Neural progenitor cell (in vitro differentiated cells): ENCODE results near the gene PCDH9. TPM values are rescaled to one million over a fixed set of nuclear protein-coding genes. Genes with fewer than 3 reads are reported as not detected.

ENCODE experiments used
- DNase-seq: peaks from one replicate; pipeline ENCODE4 v3.0.0-alpha.2; 2016; ENCODE audit warnings: low spot score
- H2AFZ ChIP-seq: fragments of 200-600 bp; sonication (generic); replicated peaks from 2 replicates; pipeline ENCODE4 v1.6.1; 2016; ENCODE audit warnings: antibody characterized with exemption
- H3F3A ChIP-seq: fragments of 200-600 bp; sonication (generic); 2 replicates; pipeline ENCODE4 v1.6.1; 2016; ENCODE audit warnings: antibody characterized with exemption, low read depth
- H3K27ac ChIP-seq: fragments of 200-600 bp; sonication (generic); 2 replicates; pipeline ENCODE4 v1.5.1; 2016; ENCODE audit warnings: mild to moderate bottlenecking
- H3K27me3 ChIP-seq: fragments of 200-600 bp; sonication (generic); 2 replicates; pipeline ENCODE4 v1.6.1; 2016; ENCODE audit warnings: mild to moderate bottlenecking, moderate library complexity
- H3K36me3 ChIP-seq: fragments of 200-600 bp; sonication (generic); 2 replicates; pipeline ENCODE4 v1.5.1; 2016
- H3K4me1 ChIP-seq: fragments of 200-600 bp; sonication (generic); 2 replicates; pipeline ENCODE4 v1.6.1; 2016; ENCODE audit warnings: mixed run types
- H3K4me2 ChIP-seq: fragments of 200-600 bp; sonication (generic); 2 replicates; pipeline ENCODE4 v1.6.1; 2016
- H3K4me3 ChIP-seq: fragments of 200-600 bp; sonication (generic); 2 replicates; pipeline ENCODE4 v1.5.1; 2016
- H3K79me2 ChIP-seq: fragments of 200-600 bp; sonication (generic); 2 replicates; pipeline ENCODE4 v1.6.1; 2016; ENCODE audit warnings: low read depth
- H3K9ac ChIP-seq: fragments of 200-600 bp; sonication (generic); 2 replicates; pipeline ENCODE4 v1.6.1; 2016
- H3K9me3 ChIP-seq: fragments of 200-600 bp; sonication (generic); 2 replicates; pipeline ENCODE4 v1.5.1; 2016; ENCODE audit warnings: low read depth
- H4K20me1 ChIP-seq: fragments of 200-600 bp; sonication (generic); 2 replicates; pipeline ENCODE4 v1.6.1; 2016; ENCODE audit warnings: low read depth
- H3K27ac Mint-ChIP-seq: 3 replicates; pipeline ENCODE4 v1.8.0; 2021; ENCODE audit warnings: mixed read lengths
- H3K27me3 Mint-ChIP-seq: 2 replicates; pipeline ENCODE4 v1.8.0; 2022; ENCODE audit warnings: low read depth, mild to moderate bottlenecking, inconsistent platforms, moderate library complexity, mixed read lengths; ENCODE audit not compliant: insufficient read depth
- H3K36me3 Mint-ChIP-seq: 3 replicates; pipeline ENCODE4 v1.8.0; 2021; ENCODE audit warnings: mixed read lengths
- H3K4me1 Mint-ChIP-seq: 3 replicates; pipeline ENCODE4 v1.8.0; 2021; ENCODE audit warnings: mixed read lengths
- H3K4me3 Mint-ChIP-seq: 3 replicates; pipeline ENCODE4 v1.8.0; 2021; ENCODE audit warnings: mild to moderate bottlenecking, moderate library complexity, mixed read lengths
- H3K9me3 Mint-ChIP-seq: 3 replicates; pipeline ENCODE4 v1.8.0; 2020; ENCODE audit warnings: mixed read lengths
- EZH2 ChIP-seq: fragments of 200-600 bp; sonication (generic); IDR thresholded peaks from 2 replicates; pipeline ENCODE4 v1.6.1; 2017; ENCODE audit warnings: antibody characterized with exemption, mild to moderate bottlenecking, moderate library complexity
- EZH2phosphoT487 ChIP-seq: fragments of 200-600 bp; sonication (generic); IDR thresholded peaks from 2 replicates; pipeline ENCODE4 v1.6.1; 2017; ENCODE audit warnings: antibody characterized with exemption
- total RNA-seq: library from RNA; depleted of rRNA; stranded (reverse); fragments of >200 nt; gene quantifications from 2 replicates; pipeline ENCODE4 v1.2.3, GENCODE V29; 2015; ENCODE audit warnings: low replicate concordance
- TF ChIP-seq, protein P1 (sequence below): fragments of 200-600 bp; sonication (generic); IDR thresholded peaks from 2 replicates; pipeline ENCODE4 v1.5.1; 2017; ENCODE audit warnings: antibody characterized with exemption, mild to moderate bottlenecking

The PCDH9 gene
- total RNA-seq, 1 donor from 2014 or later: 0.24 TPM

DNA sequence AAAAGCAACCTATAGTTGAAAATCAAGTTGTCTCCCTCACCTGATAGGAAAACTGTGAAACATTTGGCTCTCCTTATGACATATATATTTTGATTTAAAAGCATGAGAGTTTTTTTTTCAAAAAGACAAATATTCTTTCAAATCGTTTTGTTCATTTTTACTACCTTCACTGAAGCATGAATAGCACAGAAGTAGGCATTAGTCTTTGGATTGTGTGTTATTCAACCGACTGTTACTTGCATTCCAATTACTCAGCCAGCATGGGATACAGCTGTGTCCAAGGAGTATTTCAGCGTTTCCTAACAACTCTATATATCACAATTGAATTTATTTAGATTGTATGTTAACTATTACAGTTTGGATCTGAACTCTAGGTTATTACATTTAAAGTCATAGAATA, 135.2 kb downstream of the PCDH9 start:
- no peak overlapping the region for H3K27ac Mint-ChIP-seq
- Histone ChIP-seq H3K27me3 (no peaks in the 10 kb centered on the region), H3K4me3 (no peak overlapping the region), H3K79me2 (no peaks in the 10 kb centered on the region), H3K9ac (no peak overlapping the region), H3K4me1 (no peaks in the 10 kb centered on the region), H3K36me3 (no peaks in the 10 kb centered on the region), H3F3A (no peaks in the 10 kb centered on the region), H4K20me1 (no peaks in the 10 kb centered on the region), H3K27ac (no peak overlapping the region), H3K9me3 (no peaks in the 10 kb centered on the region), H2AFZ (no peak overlapping the region), H3K4me2 (no peak overlapping the region)
- no peak for DNase-seq
- TF ChIP-seq, protein P1, sequence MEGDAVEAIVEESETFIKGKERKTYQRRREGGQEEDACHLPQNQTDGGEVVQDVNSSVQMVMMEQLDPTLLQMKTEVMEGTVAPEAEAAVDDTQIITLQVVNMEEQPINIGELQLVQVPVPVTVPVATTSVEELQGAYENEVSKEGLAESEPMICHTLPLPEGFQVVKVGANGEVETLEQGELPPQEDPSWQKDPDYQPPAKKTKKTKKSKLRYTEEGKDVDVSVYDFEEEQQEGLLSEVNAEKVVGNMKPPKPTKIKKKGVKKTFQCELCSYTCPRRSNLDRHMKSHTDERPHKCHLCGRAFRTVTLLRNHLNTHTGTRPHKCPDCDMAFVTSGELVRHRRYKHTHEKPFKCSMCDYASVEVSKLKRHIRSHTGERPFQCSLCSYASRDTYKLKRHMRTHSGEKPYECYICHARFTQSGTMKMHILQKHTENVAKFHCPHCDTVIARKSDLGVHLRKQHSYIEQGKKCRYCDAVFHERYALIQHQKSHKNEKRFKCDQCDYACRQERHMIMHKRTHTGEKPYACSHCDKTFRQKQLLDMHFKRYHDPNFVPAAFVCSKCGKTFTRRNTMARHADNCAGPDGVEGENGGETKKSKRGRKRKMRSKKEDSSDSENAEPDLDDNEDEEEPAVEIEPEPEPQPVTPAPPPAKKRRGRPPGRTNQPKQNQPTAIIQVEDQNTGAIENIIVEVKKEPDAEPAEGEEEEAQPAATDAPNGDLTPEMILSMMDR: no peak
- TF ChIP-seq EZH2: no peak
- TF ChIP-seq EZH2phosphoT487: no peak
- H3K36me3 Mint-ChIP-seq: no peaks in the 10 kb centered on the region
- H3K4me1 Mint-ChIP-seq: peaks cover 10% of the 10 kb centered on the region
- no peaks in the 10 kb centered on the region for H3K9me3 Mint-ChIP-seq
- no peaks in the 10 kb centered on the region for H3K27me3 Mint-ChIP-seq
- no peak overlapping the region for H3K4me3 Mint-ChIP-seq

DNA sequence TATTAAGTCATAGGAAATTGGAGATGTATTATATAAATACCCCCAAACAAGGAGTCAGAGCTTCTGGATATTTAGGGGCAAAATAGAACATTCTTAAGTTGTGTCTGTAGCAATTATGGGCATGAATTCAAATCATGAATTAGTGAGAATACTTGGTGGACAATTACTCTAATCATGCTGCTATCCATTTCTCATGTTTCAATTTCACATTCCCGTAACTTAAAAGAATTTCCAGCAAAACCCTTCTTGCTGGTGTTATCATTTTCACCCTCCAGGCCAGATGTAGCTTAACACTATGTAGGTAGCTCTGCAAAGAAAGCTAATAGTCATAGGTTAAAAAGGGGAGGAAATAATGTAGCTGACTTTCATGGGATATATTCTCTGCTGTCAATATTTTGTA, 136.1 kb downstream of the PCDH9 start:
- Mint-ChIP-seq H3K36me3 (no peaks in the 10 kb centered on the region), H3K9me3 (no peaks in the 10 kb centered on the region), H3K27me3 (no peaks in the 10 kb centered on the region), H3K4me1 (peaks cover 6% of the 10 kb centered on the region), H3K4me3 (no peak overlapping the region), H3K27ac (no peak overlapping the region)
- H2AFZ ChIP-seq: peak overlapping the region; percentile 34
- H3K4me3 ChIP-seq: no peak overlapping the region
- no peak for DNase-seq
- no peaks in the 10 kb centered on the region for H3K27me3 ChIP-seq
- no peaks in the 10 kb centered on the region for H4K20me1 ChIP-seq
- H3K9ac ChIP-seq: no peak overlapping the region
- TF ChIP-seq EZH2 (no peak), EZH2phosphoT487 (no peak)
- TF ChIP-seq, protein P1: no peak
- no peak overlapping the region for H3K4me2 ChIP-seq
- H3K9me3 ChIP-seq: no peaks in the 10 kb centered on the region
- no peaks in the 10 kb centered on the region for H3K4me1 ChIP-seq
- H3K27ac ChIP-seq: no peak overlapping the region
- H3F3A ChIP-seq: no peaks in the 10 kb centered on the region
- no peaks in the 10 kb centered on the region for H3K79me2 ChIP-seq
- no peaks in the 10 kb centered on the region for H3K36me3 ChIP-seq

DNA sequence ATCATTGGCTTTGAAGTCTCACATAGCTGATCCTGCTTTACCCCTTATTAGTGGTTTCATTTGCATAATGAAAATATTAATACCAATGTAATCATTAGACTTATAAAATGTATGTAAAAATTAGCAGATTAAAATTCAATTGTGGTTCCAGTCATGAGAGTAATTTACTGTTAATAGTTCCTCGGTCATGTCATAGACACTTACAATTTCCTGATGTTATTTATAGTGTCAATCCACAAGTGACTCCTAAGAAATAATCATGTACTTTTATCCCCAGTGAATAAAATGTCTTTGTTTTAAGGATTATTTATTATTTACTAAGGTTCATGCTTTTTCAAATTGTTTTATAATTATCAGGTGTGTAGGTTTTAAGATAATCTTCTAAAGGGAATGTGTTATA, 138.5 kb downstream of the PCDH9 start:
- Histone ChIP-seq H3K9me3 (no peaks in the 10 kb centered on the region), H3K4me3 (no peak overlapping the region), H3F3A (no peaks in the 10 kb centered on the region), H3K79me2 (no peaks in the 10 kb centered on the region), H3K4me2 (no peak overlapping the region), H3K4me1 (no peaks in the 10 kb centered on the region), H4K20me1 (no peaks in the 10 kb centered on the region), H2AFZ (no peak overlapping the region), H3K36me3 (no peaks in the 10 kb centered on the region), H3K9ac (no peak overlapping the region), H3K27ac (no peak overlapping the region), H3K27me3 (no peaks in the 10 kb centered on the region)
- Mint-ChIP-seq H3K27ac (no peak overlapping the region), H3K4me1 (peaks cover 16% of the 10 kb centered on the region), H3K36me3 (no peaks in the 10 kb centered on the region), H3K4me3 (no peak overlapping the region), H3K9me3 (no peaks in the 10 kb centered on the region), H3K27me3 (no peaks in the 10 kb centered on the region)
- DNase-seq: no peak
- no peak for TF ChIP-seq EZH2

DNA sequence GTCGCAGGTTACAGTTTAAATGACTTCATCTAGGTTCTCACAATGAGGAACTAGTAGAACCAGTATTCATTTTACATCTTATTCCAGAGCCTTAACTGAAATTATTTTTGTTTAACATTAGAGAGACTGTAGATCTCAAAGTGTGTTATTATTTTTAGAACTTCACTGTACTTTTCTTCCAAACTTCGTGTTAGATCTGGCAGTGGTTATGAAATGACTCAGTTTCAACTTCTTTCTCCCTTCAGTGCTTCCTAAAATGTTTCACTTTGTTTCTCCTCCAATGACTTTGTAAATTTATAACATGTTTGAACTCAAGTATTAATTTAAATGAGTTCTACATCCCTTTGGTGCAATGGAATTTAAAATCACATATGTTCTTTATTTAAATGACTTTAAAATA, 139.3 kb downstream of the PCDH9 start:
- Histone ChIP-seq H3K4me1 (no peaks in the 10 kb centered on the region), H2AFZ (peak overlapping the region; percentile 64), H3K9ac (no peak overlapping the region), H3K4me3 (no peak overlapping the region), H3K27me3 (no peaks in the 10 kb centered on the region), H3K79me2 (no peaks in the 10 kb centered on the region), H3K27ac (no peak overlapping the region), H3F3A (no peaks in the 10 kb centered on the region), H3K36me3 (no peaks in the 10 kb centered on the region), H3K9me3 (no peaks in the 10 kb centered on the region), H4K20me1 (no peaks in the 10 kb centered on the region), H3K4me2 (no peak overlapping the region)
- Mint-ChIP-seq H3K27me3 (no peaks in the 10 kb centered on the region), H3K4me3 (no peak overlapping the region), H3K9me3 (no peaks in the 10 kb centered on the region), H3K4me1 (peaks cover 21% of the 10 kb centered on the region), H3K27ac (no peak overlapping the region), H3K36me3 (no peaks in the 10 kb centered on the region)
- TF ChIP-seq EZH2 (no peak), EZH2phosphoT487 (no peak)
- TF ChIP-seq, protein P1: no peak
- no peak for DNase-seq
